Ectodermal cell (in vitro differentiated cells): Measurements from ENCODE around the gene HIVEP2.

Source experiments
- H3K27ac ChIP-seq: 2 replicates; pipeline ENCODE4 v1.7.0; 2013; ENCODE audit warnings: mild to moderate bottlenecking, low read depth, low read length; ENCODE audit not compliant: insufficient read depth, poor library complexity, severe bottlenecking
- H3K27me3 ChIP-seq: 2 replicates; pipeline ENCODE4 v1.7.0; 2013; ENCODE audit warnings: mild to moderate bottlenecking, low read length; ENCODE audit not compliant: insufficient read depth, control insufficient read depth, poor library complexity, severe bottlenecking
- H3K36me3 ChIP-seq: one replicate; pipeline ENCODE4 v1.7.0; 2013; ENCODE audit warnings: low read length; ENCODE audit not compliant: control insufficient read depth, insufficient read depth
- H3K4me1 ChIP-seq: one replicate; pipeline ENCODE4 v1.7.0; 2013; ENCODE audit warnings: low read length; ENCODE audit not compliant: control insufficient read depth, insufficient read depth
- H3K4me3 ChIP-seq: 2 replicates; pipeline ENCODE4 v1.7.0; 2013; ENCODE audit warnings: low read depth, low read length, control low read depth; ENCODE audit not compliant: insufficient read depth
- H3K9me3 ChIP-seq: 2 replicates; pipeline ENCODE4 v1.7.0; 2013; ENCODE audit warnings: mild to moderate bottlenecking, low read length, moderate library complexity; ENCODE audit not compliant: control insufficient read depth
- WGBS, 2 experiments: methylation state at CpG; one replicate each; pipeline ENCODE4 v1.1.7; 2013; ENCODE audit warnings: missing lambda C conversion rate in 2 of 2; 5-methylcytosine and 5-hydroxymethylcytosine counted together

The HIVEP2 gene

DNA sequence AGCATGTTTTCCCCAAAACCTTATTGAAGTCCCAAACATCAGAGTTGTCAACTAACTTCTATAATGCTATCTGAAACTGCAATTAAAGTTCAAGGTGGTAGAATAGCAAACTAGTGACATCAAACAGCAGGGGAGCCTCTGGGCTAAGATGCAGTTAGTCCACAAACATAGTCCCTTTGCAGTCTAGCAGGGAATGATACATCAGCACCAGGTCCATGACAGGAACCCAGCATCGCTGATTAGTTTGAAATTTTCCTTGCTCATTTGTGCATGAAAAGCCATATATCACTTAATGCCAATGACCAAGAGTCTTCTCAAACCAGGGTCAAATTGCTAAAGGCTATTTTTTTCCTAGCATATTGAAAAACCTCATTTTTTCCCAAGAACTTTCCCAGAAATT lies 145.3 kb downstream of the HIVEP2 start:
- 85 to 96% methylated on average over 1 of the region's 1 CpG for WGBS, 2 experiments
- H3K4me1 ChIP-seq, result no peaks in the 10 kb centered on the region
- H3K4me3 ChIP-seq, result no peak overlapping the region
- H3K36me3 ChIP-seq, result no peaks in the 10 kb centered on the region
- H3K27me3 ChIP-seq, result no peaks in the 10 kb centered on the region
- no peak overlapping the region for H3K27ac ChIP-seq
- no peaks in the 10 kb centered on the region for H3K9me3 ChIP-seq

DNA sequence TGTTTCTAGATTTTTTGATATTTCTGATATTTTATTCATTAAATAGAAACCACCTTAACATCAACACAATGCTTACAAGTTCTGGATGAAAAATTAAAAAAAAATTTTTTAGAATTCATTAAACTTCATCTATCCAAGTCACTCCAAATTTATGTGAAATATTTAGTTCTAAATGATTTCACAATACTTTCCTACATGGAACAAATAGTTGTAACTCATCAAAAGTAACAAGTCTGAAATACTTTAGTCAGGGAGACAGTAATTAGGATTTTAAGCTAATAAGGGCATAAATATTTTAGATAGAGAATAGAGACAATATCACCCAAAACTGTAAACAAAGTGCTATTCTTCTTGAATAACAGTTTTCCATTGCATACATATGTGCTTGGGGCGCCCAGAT lies 147.8 kb downstream of the HIVEP2 start:
- H3K4me3 ChIP-seq, result no peak overlapping the region
- H3K4me1 ChIP-seq, result no peaks in the 10 kb centered on the region
- H3K27ac ChIP-seq, result no peak overlapping the region
- WGBS, 2 experiments, result 80 to 100% methylated on average over 1 of the region's 1 CpG
- no peaks in the 10 kb centered on the region for H3K27me3 ChIP-seq
- H3K36me3 ChIP-seq, result no peaks in the 10 kb centered on the region
- H3K9me3 ChIP-seq, result no peaks in the 10 kb centered on the region

DNA sequence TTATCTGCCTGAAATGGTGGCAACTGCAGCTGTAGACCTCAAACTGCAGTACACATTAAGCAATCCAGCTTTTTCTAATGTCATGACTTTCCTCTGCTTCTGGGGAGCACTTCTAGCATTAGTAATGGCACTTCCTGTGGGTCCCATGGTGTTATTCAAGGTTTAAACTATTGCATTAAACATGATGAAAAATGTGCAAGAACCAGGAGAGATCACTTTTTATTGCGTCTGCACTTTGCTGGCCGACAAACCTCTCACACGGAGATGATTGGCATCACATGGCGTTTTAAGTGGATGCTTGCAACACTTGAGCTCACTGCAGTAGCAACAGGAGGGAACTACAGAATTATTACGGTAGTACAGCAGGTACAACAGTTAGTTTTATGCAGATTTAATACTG lies 148.4 kb downstream of the HIVEP2 start:
- no peaks in the 10 kb centered on the region for H3K4me1 ChIP-seq
- no peaks in the 10 kb centered on the region for H3K9me3 ChIP-seq
- H3K27me3 ChIP-seq, result no peaks in the 10 kb centered on the region
- no peaks in the 10 kb centered on the region for H3K36me3 ChIP-seq
- no peak overlapping the region for H3K4me3 ChIP-seq
- H3K27ac ChIP-seq, result no peak overlapping the region
- 94 to 98% methylated on average over 5 of the region's 5 CpGs for WGBS, 2 experiments

DNA sequence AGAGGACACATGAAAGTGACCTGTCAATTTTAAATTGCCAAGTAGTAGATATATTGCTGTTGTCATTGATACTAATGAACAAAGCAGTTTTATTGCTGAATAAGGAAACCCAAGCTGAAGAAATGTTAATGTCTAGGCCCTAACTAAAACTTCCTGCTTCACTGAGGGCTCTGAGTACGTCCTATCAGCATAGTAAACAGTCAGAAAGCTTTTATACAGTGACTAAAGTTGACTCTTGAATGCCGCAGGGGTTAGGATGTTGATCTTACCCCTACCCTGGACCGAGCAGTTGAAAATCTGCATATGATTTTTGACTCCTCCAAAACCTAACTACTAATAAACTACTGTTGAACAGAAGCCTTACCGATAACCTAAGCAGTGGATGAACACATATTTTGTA lies 149.0 kb downstream of the HIVEP2 start:
- Histone ChIP-seq H3K4me3 (no peak overlapping the region), H3K27ac (no peak overlapping the region), H3K9me3 (no peaks in the 10 kb centered on the region), H3K27me3 (no peaks in the 10 kb centered on the region), H3K4me1 (no peaks in the 10 kb centered on the region), H3K36me3 (no peaks in the 10 kb centered on the region)
- WGBS, 2 experiments, result 83 to 93% methylated on average over 3 of the region's 4 CpGs

DNA sequence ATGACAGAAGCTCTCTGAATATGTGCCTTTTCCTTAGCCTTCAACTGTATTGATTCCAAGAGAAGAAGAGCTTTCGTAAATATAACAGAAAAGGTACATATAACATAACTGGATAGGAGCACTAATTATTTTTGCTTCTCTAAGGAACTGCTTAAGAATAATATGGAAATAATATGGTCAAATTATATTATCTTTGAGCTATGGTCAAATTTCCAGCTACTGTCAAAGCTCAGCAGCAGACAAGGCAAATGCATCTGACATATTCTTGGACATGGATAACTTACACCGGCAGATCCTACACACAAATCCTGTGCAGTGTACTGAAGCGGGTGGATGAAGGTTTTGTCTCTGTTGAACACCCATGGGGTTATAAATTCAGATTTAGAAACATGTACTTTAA lies 150.6 kb downstream of the HIVEP2 start:
- Histone ChIP-seq H3K27ac (no peak overlapping the region), H3K9me3 (no peaks in the 10 kb centered on the region), H3K27me3 (no peaks in the 10 kb centered on the region), H3K4me1 (no peaks in the 10 kb centered on the region), H3K36me3 (no peaks in the 10 kb centered on the region), H3K4me3 (no peak overlapping the region)
- WGBS, 2 experiments, result 100% methylated on average over 2 of the region's 3 CpGs

DNA sequence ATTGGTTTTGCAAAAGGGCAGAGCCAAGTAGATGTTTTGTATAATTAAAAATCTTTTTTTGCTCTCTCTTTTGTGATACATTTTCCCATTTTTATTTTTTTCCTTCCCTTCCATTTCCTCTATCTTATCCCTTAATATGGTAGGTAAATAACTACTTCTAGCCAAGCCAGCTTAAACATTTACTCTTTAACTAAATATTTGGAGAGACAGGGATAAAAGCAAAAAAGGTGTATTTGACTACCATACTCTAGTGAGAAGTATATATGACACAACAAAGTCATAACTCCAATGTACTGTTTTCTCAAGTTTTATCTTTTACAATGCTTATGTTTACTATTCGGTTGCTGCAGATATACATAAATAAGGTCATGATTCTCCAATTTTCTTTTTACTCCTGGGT lies 154.7 kb downstream of the HIVEP2 start:
- 100% methylated on average over 1 of the region's 1 CpG; no CpG with 5 or more reads in 1 of the 2 experiments for WGBS, 2 experiments
- no peaks in the 10 kb centered on the region for H3K36me3 ChIP-seq
- no peak overlapping the region for H3K4me3 ChIP-seq
- no peaks in the 10 kb centered on the region for H3K4me1 ChIP-seq
- no peaks in the 10 kb centered on the region for H3K27me3 ChIP-seq
- H3K27ac ChIP-seq, result no peak overlapping the region
- H3K9me3 ChIP-seq, result no peaks in the 10 kb centered on the region

DNA sequence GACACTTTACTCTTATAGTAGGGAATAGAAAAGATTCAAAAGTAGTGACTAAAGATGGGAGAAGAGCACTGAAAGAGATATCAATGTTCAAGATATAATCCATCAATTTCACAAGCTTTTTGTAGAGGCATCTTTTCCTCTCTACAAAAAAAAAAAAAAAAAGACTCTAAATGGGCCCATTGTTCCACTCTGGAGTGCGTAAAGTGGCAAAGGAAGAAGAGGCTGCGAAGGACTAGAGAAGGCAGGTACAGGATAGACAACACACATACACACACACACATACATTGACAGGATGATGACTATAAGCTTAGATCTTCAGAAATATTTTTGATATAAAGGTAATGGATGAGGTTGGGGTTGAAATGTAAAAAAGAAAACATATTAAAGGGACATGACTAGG lies 157.6 kb downstream of the HIVEP2 start:
- H3K9me3 ChIP-seq, result no peaks in the 10 kb centered on the region
- H3K4me3 ChIP-seq, result no peak overlapping the region
- no peaks in the 10 kb centered on the region for H3K27me3 ChIP-seq
- no peaks in the 10 kb centered on the region for H3K36me3 ChIP-seq
- no peak overlapping the region for H3K27ac ChIP-seq
- 80% methylated on average over 1 of the region's 2 CpGs; no CpG with 5 or more reads in 1 of the 2 experiments for WGBS, 2 experiments
- no peaks in the 10 kb centered on the region for H3K4me1 ChIP-seq

DNA sequence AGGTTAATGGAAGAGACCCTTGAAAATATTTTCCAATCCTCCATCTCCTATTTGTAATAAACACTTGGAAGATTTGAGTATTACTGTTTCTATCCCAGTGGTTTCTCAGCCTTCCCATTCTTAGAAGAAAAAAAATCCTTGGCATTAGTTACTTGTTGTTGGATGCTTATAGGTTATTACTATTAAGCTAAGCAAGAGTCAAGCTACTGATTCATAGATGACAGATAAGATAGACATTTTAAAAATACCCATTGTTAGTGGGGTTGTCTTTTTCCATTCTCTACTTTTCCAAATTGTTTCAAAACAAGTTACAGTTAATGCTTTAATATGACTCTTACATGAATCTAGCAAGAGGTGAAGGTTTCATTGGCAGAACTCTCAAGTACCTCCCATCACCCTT lies 158.5 kb downstream of the HIVEP2 start:
- H3K4me1 ChIP-seq, result no peaks in the 10 kb centered on the region
- H3K36me3 ChIP-seq, result no peaks in the 10 kb centered on the region
- H3K27me3 ChIP-seq, result no peaks in the 10 kb centered on the region
- no peak overlapping the region for H3K4me3 ChIP-seq
- H3K9me3 ChIP-seq, result no peaks in the 10 kb centered on the region
- H3K27ac ChIP-seq, result no peak overlapping the region

DNA sequence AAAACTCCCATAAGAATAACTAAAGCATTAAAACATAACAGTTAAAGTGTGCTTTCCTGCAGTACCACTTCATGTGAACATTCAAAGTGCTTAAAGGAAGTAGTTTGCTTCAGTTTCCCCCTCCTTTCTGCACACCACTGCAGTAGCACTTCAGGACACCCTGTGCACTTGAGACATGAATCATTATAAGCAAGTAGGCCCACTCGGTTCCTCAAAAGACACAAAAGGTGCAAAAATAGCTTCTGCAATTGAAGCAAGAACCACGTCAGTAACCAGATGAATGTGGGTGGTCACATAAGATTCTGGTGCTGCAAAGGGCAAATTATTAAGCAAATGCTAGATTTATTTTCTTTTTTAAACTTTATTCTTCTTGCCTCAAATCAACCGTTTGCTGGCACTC lies 160.6 kb downstream of the HIVEP2 start:
- WGBS, 2 experiments, result 89 to 95% methylated on average over 3 of the region's 3 CpGs
- no peak overlapping the region for H3K27ac ChIP-seq
- no peak overlapping the region for H3K4me3 ChIP-seq
- no peaks in the 10 kb centered on the region for H3K27me3 ChIP-seq
- no peaks in the 10 kb centered on the region for H3K4me1 ChIP-seq
- no peaks in the 10 kb centered on the region for H3K9me3 ChIP-seq
- H3K36me3 ChIP-seq, result no peaks in the 10 kb centered on the region

DNA sequence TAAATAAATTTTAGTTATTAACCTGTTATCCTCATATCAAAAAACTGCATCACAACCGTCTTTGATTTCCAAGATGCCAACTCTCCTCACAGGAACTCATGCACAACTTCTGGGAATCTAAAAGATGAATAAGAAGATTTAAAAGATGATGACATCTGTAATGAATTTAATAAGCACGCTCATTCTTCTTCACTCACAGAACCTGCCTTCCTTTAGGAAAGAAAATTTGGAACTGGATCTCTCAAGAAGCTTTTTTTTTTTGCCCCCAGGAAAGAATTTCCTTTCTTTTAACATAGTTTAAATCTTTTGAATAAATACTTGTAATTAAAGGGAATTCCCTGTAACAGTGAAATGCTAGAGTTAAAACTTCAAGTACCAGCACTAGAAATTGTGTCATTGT lies 161.5 kb downstream of the HIVEP2 start:
- Histone ChIP-seq H3K9me3 (no peaks in the 10 kb centered on the region), H3K4me3 (no peak overlapping the region), H3K36me3 (no peaks in the 10 kb centered on the region), H3K4me1 (no peaks in the 10 kb centered on the region), H3K27me3 (no peaks in the 10 kb centered on the region), H3K27ac (no peak overlapping the region)
- 100% methylated on average over 1 of the region's 2 CpGs for WGBS, 2 experiments

DNA sequence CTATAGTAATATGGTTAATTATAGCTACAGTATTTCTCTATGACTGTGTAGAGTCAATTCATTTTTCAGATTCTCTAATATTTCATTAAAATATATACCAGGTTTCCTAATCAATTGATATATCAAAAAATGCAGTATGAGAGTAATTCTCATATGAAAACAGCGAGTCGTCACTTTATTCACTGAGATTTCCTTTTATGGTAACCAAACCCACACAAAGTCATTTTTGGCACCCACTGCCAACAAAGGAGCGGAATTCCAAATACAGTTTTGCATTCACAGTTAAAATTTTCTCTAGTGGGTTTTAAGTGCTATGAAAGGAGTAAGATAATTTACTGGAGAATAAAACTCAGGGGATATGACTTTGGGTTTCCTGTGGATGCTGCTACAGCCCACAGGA lies 163.8 kb downstream of the HIVEP2 start:
- H3K27me3 ChIP-seq, result no peaks in the 10 kb centered on the region
- no peak overlapping the region for H3K4me3 ChIP-seq
- 90 to 100% methylated on average over 2 to 3 of the region's 3 CpGs for WGBS, 2 experiments
- H3K9me3 ChIP-seq, result no peaks in the 10 kb centered on the region
- no peaks in the 10 kb centered on the region for H3K4me1 ChIP-seq
- no peaks in the 10 kb centered on the region for H3K36me3 ChIP-seq
- no peak overlapping the region for H3K27ac ChIP-seq
